K562 (cell line): ENCODE data around the gene FAM168B.

Experiments used
- BHLHE40 ChIP-seq: IDR thresholded peaks from 2 replicates; pipeline ENCODE4 v1.6.1; 2011; ENCODE audit warnings: low read length, improper control_type of control experiment
- CBX3 ChIP-seq, 2 experiments: IDR thresholded peaks; 1 replicate in 1 of 2; 2 replicates in 1 of 2; pipeline ENCODE4 v1.6.1; 2012; ENCODE audit warnings: inconsistent platforms in 2 of 2, low read length in 2 of 2, borderline replicate concordance in 1 of 2, control low read depth in 1 of 2
- MYNN ChIP-seq, 2 experiments: sonication (generic); formaldehyde crosslinking in 1 of 2; IDR thresholded peaks; 2 replicates each; pipeline versions ENCODE4 v1.5.0 to v1.6.1; 2016 to 2020; ENCODE audit warnings: antibody characterized with exemption in 1 of 2, missing genetic modification reagents in 1 of 2
- NFE2 ChIP-seq: IDR thresholded peaks from 2 replicates; pipeline ENCODE4 v1.6.1; 2014; ENCODE audit warnings: antibody characterized with exemption, low read depth
- SAFB2 ChIP-seq: fragments of 200-400 bp; formaldehyde crosslinking; IDR thresholded peaks from 2 replicates; pipeline ENCODE4 v1.6.1; 2018; ENCODE audit warnings: borderline replicate concordance, low read length, low read depth, moderate library complexity; ENCODE audit not compliant: severe bottlenecking
- SP2 ChIP-seq: IDR thresholded peaks from 2 replicates; pipeline ENCODE4 v1.6.1; 2011; ENCODE audit warnings: mild to moderate bottlenecking, low read depth, low read length, moderate library complexity; ENCODE audit not compliant: poor library complexity, severe bottlenecking; ENCODE audit errors: extremely low read depth
- TCFL5 ChIP-seq: fragments of 250-450 bp; sonication (Bioruptor Pico); conservative IDR thresholded peaks from 2 replicates; pipeline ENCODE4 v1.6.1; 2021; ENCODE audit warnings: mild to moderate bottlenecking, moderate library complexity, matching md5 sums
- TF ChIP-seq, protein P1 (sequence below): fragments of 450-650 bp; IDR thresholded peaks from 2 replicates; pipeline ENCODE4 v1.6.1; 2016; ENCODE audit warnings: borderline replicate concordance
- TF ChIP-seq, protein P2 (sequence below), 3 experiments: IDR thresholded peaks in 2 of 3; conservative IDR thresholded peaks in 1 of 3; 2 replicates each; pipeline ENCODE4 v1.5.1; 2011 to 2012; ENCODE audit warnings: low read length in 3 of 3, mild to moderate bottlenecking in 3 of 3, control low read depth in 2 of 3, improper control_type of control experiment in 1 of 3, inconsistent platforms in 1 of 3, low read depth in 1 of 3, mixed read lengths in 1 of 3, moderate library complexity in 1 of 3; ENCODE audit not compliant: insufficient read depth in 2 of 3
- TF ChIP-seq, protein P3 (sequence below): sonication (generic); formaldehyde crosslinking; IDR thresholded peaks from 2 replicates; pipeline ENCODE4 v1.8.1; 2023; ENCODE audit warnings: mild to moderate bottlenecking, missing genetic modification reagents

DNA sequence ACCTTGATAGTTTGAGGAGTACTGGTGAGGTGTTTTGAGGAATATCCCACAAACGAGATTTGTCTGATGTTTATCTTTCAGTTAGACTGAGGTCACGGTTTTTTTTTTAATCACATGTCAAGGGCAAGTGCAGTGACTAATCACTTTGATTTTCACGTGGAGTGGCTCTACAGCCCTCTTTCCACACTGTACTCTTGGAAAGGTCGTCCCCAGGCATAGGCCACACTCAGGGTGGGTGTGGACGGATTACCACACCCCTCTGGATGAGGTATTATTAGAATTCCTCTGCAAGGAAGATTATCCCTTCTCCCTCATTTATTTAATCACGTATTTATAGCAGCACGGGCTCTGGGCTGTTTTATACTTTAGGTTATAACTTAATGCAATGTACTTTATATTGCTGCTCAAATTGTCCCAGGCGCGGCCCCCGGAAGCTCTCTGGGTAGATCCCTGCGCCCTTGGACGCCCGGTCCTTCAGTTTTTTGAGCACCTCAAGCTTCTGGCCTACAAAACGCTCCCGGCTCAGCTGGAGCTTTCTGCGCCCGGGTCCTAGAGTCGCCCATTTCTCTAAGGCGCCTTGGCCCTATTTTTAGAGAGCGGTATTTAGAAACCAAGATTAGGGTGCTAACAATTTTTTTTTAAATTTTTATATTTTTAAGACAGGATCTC lies 11.4 kb upstream of the FAM168B start:
- TF ChIP-seq NFE2: peak; percentile 75
- TF ChIP-seq BHLHE40: peak; percentile 81
- TF ChIP-seq SAFB2: no peak
- no peak for TF ChIP-seq SP2
- TF ChIP-seq, protein P1, sequence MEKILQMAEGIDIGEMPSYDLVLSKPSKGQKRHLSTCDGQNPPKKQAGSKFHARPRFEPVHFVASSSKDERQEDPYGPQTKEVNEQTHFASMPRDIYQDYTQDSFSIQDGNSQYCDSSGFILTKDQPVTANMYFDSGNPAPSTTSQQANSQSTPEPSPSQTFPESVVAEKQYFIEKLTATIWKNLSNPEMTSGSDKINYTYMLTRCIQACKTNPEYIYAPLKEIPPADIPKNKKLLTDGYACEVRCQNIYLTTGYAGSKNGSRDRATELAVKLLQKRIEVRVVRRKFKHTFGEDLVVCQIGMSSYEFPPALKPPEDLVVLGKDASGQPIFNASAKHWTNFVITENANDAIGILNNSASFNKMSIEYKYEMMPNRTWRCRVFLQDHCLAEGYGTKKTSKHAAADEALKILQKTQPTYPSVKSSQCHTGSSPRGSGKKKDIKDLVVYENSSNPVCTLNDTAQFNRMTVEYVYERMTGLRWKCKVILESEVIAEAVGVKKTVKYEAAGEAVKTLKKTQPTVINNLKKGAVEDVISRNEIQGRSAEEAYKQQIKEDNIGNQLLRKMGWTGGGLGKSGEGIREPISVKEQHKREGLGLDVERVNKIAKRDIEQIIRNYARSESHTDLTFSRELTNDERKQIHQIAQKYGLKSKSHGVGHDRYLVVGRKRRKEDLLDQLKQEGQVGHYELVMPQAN: peak; percentile 71; the same call in 1 of the 2 replicates
- TF ChIP-seq, protein P2, sequence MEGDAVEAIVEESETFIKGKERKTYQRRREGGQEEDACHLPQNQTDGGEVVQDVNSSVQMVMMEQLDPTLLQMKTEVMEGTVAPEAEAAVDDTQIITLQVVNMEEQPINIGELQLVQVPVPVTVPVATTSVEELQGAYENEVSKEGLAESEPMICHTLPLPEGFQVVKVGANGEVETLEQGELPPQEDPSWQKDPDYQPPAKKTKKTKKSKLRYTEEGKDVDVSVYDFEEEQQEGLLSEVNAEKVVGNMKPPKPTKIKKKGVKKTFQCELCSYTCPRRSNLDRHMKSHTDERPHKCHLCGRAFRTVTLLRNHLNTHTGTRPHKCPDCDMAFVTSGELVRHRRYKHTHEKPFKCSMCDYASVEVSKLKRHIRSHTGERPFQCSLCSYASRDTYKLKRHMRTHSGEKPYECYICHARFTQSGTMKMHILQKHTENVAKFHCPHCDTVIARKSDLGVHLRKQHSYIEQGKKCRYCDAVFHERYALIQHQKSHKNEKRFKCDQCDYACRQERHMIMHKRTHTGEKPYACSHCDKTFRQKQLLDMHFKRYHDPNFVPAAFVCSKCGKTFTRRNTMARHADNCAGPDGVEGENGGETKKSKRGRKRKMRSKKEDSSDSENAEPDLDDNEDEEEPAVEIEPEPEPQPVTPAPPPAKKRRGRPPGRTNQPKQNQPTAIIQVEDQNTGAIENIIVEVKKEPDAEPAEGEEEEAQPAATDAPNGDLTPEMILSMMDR (IDR thresholded peaks at IDR 0.05 in 2 of 3, conservative IDR thresholded peaks at IDR 0.05 in 1 of 3; ENCODE audit: insufficient read depth in 2 of 3, low read depth in 1 of 3, low read length in 3 of 3): no peak
- peak in 1 of 2 experiments; percentile 6; a peak in 1 of 3 replicates for TF ChIP-seq CBX3 (IDR thresholded peaks at IDR 0.05; ENCODE audit: borderline replicate concordance in 1 of 2, low read length in 2 of 2)
- TF ChIP-seq MYNN (IDR thresholded peaks at IDR 0.05): no peak
- no peak for TF ChIP-seq MYNN (CRISPR knock-in tag; IDR thresholded peaks at IDR 0.05)
- TF ChIP-seq, protein P3, sequence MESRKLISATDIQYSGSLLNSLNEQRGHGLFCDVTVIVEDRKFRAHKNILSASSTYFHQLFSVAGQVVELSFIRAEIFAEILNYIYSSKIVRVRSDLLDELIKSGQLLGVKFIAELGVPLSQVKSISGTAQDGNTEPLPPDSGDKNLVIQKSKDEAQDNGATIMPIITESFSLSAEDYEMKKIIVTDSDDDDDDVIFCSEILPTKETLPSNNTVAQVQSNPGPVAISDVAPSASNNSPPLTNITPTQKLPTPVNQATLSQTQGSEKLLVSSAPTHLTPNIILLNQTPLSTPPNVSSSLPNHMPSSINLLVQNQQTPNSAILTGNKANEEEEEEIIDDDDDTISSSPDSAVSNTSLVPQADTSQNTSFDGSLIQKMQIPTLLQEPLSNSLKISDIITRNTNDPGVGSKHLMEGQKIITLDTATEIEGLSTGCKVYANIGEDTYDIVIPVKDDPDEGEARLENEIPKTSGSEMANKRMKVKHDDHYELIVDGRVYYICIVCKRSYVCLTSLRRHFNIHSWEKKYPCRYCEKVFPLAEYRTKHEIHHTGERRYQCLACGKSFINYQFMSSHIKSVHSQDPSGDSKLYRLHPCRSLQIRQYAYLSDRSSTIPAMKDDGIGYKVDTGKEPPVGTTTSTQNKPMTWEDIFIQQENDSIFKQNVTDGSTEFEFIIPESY (CRISPR knock-in tag): no peak
- TF ChIP-seq TCFL5 (CRISPR knock-in tag): no peak
